Ishikawa (cell line): ENCODE results near the gene SPINK5.

ENCODE experiments used
- CEBPB ChIP-seq: IDR thresholded peaks from 2 replicates; pipeline ENCODE4 v1.6.1; 2012
- EP300 ChIP-seq: IDR thresholded peaks from 2 replicates; pipeline ENCODE4 v1.6.1; 2012; ENCODE audit warnings: borderline replicate concordance
- FOXM1 ChIP-seq: IDR thresholded peaks from 2 replicates; pipeline ENCODE4 v1.6.1; 2012; ENCODE audit warnings: low read depth, borderline replicate concordance
- NFIC ChIP-seq: IDR thresholded peaks from 2 replicates; pipeline ENCODE4 v1.6.1; 2012
- TAF1 ChIP-seq: IDR thresholded peaks from 2 replicates; pipeline ENCODE4 v1.6.1; 2012; ENCODE audit warnings: low read depth, mild to moderate bottlenecking
- YY1 ChIP-seq: IDR thresholded peaks from 2 replicates; pipeline ENCODE4 v1.6.1; 2012; ENCODE audit warnings: low read depth
- TF ChIP-seq, protein P1 (sequence below): IDR thresholded peaks from 2 replicates; pipeline ENCODE4 v1.6.1; 2012; ENCODE audit warnings: low read depth, mild to moderate bottlenecking

DNA sequence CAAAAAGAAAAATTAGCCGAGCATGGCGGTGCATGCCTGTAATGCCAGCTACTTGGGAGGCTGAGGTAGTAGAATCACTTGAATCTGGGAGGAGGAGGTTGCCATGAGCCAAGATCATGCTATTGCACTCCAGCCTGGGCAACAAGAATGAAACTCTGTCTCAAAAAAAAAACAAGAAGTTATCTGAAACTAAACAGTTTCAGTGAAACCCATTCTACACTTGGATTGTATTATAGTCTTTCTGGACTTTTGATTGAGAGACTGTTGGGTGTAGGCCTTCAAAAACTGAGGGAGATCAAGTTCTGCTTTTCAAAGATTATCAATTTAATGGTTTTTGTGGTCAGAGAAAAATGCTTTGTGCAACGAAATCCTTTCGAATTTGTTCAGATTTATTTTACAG is 34.6 kb upstream of the SPINK5 start:
- TF ChIP-seq, protein P1, sequence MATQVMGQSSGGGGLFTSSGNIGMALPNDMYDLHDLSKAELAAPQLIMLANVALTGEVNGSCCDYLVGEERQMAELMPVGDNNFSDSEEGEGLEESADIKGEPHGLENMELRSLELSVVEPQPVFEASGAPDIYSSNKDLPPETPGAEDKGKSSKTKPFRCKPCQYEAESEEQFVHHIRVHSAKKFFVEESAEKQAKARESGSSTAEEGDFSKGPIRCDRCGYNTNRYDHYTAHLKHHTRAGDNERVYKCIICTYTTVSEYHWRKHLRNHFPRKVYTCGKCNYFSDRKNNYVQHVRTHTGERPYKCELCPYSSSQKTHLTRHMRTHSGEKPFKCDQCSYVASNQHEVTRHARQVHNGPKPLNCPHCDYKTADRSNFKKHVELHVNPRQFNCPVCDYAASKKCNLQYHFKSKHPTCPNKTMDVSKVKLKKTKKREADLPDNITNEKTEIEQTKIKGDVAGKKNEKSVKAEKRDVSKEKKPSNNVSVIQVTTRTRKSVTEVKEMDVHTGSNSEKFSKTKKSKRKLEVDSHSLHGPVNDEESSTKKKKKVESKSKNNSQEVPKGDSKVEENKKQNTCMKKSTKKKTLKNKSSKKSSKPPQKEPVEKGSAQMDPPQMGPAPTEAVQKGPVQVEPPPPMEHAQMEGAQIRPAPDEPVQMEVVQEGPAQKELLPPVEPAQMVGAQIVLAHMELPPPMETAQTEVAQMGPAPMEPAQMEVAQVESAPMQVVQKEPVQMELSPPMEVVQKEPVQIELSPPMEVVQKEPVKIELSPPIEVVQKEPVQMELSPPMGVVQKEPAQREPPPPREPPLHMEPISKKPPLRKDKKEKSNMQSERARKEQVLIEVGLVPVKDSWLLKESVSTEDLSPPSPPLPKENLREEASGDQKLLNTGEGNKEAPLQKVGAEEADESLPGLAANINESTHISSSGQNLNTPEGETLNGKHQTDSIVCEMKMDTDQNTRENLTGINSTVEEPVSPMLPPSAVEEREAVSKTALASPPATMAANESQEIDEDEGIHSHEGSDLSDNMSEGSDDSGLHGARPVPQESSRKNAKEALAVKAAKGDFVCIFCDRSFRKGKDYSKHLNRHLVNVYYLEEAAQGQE, result no peak
- TF ChIP-seq NFIC, result no peak
- TF ChIP-seq YY1, result no peak
- TF ChIP-seq EP300, result no peak
- TF ChIP-seq TAF1, result no peak
- TF ChIP-seq CEBPB, result no peak
- no peak for TF ChIP-seq FOXM1
